SKM-1 treated with dmso at 0.1 percent for 144 hours (cell line): Measurements from ENCODE around the gene NPEPPS.
"Not testable (repeated sequence)": the region's sequence is repeated elsewhere in the genome, so short reads cannot be mapped to it uniquely, and the experiment has no call there.

Experiments used
- DNase-seq: peaks from one replicate; lab custom pipeline; 2025; ENCODE audit not compliant: unreplicated experiment; lab: John Stamatoyannopoulos, UW

NPEPPS gene, protein sequence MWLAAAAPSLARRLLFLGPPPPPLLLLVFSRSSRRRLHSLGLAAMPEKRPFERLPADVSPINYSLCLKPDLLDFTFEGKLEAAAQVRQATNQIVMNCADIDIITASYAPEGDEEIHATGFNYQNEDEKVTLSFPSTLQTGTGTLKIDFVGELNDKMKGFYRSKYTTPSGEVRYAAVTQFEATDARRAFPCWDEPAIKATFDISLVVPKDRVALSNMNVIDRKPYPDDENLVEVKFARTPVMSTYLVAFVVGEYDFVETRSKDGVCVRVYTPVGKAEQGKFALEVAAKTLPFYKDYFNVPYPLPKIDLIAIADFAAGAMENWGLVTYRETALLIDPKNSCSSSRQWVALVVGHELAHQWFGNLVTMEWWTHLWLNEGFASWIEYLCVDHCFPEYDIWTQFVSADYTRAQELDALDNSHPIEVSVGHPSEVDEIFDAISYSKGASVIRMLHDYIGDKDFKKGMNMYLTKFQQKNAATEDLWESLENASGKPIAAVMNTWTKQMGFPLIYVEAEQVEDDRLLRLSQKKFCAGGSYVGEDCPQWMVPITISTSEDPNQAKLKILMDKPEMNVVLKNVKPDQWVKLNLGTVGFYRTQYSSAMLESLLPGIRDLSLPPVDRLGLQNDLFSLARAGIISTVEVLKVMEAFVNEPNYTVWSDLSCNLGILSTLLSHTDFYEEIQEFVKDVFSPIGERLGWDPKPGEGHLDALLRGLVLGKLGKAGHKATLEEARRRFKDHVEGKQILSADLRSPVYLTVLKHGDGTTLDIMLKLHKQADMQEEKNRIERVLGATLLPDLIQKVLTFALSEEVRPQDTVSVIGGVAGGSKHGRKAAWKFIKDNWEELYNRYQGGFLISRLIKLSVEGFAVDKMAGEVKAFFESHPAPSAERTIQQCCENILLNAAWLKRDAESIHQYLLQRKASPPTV

DNA sequence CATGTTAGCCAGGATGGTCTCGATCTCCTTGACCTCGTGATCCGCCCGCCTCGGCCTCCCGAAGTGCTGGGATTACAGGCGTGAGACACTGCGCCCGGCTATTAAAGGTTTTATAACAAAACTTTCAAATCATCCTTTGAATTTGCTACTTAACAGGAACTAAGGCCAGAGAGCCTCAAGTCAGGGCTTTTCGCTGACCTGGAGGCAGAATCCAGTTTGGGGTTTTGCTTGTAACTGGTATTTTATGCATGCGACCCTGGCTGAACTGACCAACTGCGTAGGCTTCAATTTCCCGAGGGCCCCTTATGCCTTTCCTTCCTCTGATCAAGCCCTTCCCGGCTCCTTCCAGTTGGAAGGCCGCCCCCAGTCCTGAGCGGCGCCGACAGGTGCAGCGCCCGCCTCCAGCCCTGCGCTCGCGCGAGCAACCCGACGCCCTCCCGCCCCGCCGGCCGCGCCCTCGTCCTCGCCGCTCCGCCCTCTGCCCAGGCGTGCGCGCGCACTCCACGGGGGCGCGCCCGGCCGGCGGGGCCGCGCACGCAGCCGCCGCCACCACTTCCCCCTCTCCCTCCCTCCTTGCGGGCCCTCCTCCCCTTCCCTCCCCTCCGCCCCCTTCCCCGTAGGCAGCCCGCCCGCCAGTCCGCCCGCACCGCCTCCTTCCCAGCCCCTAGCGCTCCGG lies at the start of gene NPEPPS:
NPEPPS (plus strand) TSS at position 552 of the 676 bp plus-strand sequence. CDS start 193 bp downstream, outside the sequence.
- peak; percentile 65 for DNase-seq

DNA sequence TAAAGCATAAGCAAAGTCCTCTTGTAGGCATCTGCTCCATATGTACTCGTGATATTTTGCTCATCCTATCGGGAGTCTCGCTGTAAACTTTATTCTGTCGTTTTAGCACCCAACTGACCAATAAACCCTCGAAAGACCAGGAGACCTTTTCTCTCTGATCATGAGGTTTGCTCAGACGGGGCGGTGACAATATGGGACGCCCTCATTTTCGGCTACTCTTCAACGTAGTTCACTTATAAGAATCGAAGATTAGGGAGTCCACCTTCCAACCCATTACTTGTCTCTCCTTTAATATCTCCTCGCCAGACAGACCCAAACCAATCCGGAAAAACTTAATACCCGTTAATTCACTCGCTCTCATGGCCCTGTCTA lies 39.1 kb upstream of the NPEPPS start:
- DNase-seq, result not testable (repeated sequence)

DNA sequence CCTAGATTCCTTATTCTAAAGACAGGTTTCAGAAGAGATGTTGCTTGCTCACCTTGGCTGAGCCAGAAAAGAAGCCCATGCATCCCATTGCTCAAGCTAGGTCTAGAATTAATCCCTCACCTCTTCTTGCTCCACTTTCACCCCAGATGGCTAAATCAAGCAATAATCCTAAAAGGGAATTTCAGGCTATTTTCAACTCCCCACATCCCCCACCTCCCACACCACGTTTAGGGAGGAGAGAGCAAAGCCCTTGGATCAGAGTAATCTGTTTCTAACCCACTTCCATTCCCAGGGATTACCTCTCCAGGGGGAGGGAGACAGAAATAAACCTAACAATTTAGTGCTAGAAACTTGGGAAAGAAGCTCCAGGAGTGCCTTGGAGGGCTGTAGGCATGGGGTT lies 31.8 kb upstream of the NPEPPS start:
- DNase-seq, result not testable (repeated sequence)

DNA sequence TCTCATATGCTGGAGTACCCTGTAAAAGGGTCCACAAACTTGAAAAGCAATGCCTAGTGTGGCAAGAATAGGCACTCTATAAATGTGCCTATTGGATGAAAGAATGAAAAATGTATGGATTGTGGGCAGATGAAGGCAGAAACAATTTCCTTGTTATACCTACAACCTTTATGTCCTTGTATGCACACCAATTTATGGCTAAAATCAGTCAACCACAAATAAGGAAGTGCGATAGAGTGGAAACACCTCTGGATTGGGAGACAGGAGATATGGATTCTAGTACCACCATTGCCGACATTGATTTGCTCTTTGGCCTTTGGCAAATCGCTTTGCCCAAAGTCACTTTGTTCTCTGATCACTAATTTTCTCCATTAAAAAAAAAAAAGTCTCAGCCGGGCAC lies 31.4 kb upstream of the NPEPPS start:
- not testable (repeated sequence) for DNase-seq

DNA sequence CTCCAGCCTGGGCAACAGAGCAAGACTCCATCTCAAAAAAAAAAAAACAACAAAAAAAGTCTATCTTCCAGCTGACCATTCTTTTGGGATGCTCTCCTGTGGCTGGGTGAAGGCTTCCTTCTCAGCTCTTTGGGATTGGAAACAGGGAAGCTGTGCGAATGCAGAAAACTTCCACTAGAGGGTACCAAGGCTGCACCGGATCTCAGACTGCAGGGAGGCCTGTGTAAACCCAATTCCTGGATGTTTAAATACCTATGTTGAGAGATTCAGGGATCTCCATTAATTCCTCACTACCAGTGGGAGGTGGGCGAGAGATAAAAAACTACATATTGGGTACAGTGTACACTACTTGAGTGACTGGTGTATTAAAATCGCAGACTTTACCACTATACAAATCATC lies 30.3 kb upstream of the NPEPPS start:
- DNase-seq, result not testable (repeated sequence)

DNA sequence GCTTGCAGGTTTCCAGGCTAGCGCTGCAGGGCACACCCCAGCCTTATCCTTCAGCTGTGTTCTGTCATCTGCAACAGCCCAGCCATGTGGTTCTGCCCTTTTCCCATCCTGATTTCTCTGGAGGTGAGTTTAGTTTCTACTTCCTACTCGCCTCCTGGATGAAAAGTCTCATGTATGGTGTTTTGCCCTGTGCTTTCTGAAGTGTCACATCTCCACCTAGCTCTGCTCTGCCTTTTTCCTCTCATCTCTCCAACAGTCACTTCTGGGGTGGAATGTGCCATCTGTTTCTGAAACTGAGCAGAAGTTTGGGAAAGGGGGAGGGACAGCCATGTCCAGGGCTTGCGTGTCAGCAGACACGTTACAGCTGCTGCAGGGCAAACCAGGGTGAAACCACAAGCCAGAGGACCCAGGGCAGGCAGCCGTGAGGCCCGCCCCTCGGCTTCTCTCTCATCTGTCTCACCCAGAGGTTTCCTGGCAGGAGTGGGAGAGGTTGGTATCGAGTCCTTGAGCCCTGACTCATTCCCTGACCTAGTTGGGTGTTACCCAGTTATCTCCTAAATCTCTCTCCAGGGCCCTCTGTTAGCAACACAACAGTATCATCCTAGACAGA lies 28.7 kb upstream of the NPEPPS start:
- DNase-seq, result not testable (repeated sequence)

DNA sequence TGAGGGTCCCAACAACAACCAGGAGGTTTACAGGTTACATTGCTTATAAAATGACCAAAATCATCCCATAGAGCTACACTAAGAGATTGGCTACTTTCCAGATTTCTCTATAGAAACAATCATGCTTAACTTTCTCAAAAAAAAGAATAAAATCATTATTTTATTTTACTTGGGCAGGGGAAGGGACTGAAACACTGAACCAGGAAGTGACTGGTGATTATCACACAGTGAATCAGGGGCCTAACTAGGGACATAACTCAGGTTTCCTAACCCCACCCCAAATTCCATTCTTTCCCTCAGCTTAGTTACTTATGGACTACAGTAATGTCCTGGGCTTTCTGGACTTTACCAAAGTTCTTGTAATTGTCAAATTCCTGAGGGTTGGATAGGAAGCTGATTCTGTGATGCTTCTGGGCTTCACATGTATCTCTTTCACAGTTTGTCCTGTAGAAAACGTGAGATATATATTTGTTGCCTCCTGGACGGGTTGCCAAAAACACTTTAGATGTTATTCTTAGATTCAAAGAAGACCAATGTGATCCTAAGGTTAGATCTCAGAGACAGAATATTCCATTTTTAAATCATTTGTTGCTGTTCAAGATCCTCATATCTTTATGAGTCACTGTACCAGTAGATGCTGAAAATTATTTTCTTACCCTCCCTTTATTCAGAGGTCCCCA lies 28.0 kb upstream of the NPEPPS start:
- not testable (repeated sequence) for DNase-seq

DNA sequence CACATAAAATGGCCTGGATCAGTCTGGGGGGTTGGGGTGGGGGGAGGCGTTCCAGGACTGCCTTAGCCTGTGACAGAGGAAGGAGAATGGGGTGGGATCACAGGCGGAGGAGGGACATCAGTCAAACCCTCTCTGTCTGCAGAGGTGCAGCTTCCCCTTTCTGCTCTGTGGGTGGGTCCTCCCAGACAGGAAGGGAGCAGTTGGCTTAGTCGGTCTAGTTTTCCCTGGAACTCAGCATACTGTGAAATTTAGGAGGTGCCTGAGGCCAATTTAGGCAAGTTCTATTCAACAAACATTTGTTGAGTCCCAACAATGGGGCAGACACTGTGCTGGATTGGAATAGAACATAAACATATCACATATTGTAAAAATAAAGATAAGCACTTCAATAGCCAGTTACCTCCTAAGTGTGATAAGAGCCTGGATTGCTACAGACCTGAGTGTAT lies 19.2 kb upstream of the NPEPPS start:
- not testable (repeated sequence) for DNase-seq

DNA sequence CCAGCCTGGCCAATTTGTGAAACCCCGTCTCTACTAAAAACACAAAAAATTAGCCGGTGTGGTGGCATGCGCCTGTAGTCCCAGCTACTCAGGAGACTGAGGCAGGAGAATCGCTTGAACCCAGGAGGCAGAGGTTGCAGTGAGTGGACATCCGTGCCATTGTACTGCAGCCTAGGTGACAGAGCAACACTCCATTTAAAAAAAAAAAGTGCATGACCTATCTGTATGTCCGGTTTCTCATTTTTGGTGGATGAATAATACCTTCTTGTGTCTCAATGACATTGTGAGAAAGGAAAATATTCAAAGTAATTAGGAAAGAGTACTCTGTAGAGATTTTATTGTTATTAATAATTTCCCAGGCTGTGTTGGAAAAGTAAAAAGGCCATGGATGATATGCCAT lies 17.6 kb upstream of the NPEPPS start:
- DNase-seq, result not testable (repeated sequence)

DNA sequence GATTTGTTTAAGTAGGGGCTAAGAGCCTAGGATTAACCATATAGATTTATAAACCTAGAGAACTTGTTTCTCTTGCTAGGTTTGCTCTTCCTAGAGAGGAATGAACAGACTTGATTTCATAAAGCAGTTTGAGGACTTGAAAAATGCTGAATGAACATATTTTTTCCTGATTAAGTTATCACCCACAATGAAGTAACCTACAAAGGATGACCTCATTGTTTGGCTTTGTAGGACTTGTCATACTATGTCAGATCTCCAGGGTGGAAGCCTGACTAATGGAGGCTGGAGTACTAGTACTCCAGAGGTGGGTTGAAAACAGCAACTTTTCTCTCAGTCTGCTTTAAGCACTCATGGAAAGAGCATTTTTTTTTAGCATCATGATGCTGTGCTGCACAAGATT lies 12.0 kb upstream of the NPEPPS start:
- not testable (repeated sequence) for DNase-seq

DNA sequence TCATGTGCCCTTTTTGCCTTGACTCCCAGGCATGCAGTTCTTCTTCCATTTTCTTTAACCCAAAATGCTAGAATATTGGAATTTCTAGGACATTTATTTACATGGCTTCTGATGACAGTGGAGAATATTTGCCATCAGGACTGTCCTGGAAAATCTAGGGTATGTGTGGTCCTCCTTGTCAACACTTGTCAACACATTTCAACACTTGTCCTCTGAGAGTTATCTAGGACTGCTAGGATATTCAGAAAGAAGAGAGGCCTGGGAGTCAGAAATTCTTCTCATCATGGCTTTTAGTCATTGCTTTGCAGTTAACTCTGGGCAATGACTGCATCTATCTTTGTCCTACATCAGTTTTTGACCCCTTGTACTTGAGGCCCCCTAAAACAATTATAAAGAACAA lies 11.5 kb upstream of the NPEPPS start:
- not testable (repeated sequence) for DNase-seq

DNA sequence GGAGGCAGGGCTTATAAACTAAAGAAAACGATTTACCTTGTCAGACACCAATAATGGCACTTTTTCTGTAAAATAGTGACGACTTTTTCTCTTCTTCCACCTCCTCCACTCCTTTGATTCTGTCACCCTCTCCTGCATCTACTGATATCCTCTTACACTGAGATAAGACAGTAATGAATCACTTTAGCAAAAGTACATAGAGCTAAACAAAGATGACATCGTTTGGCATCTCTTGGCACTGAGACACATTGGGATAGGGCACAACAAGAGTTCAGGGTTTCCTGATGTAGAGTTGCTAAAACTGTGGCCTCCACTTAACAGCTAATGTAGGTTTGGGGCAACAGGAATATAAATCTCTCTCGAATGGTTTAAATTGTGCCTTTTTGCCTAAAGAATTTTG lies 10.6 kb upstream of the NPEPPS start:
- DNase-seq, result not testable (repeated sequence)

DNA sequence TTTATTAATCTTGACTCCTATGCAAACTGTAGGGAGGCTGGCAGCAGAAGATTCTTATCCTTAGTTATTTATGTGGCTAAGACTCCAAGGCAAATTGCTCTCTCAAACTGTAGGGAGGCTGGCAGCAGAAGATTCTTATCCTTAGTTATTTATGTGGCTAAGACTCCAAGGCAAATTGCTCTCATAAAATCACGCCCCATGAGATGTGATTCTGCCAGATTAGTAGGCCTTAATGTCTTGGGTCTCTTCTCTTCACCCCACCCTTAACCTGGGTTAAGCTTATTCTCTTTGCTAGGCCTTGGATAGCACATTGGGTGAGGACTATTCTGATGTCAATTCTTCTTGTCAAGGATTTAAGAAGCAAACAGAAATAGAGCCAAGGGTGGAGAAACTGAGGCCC lies 9.5 kb upstream of the NPEPPS start:
- not testable (repeated sequence) for DNase-seq

DNA sequence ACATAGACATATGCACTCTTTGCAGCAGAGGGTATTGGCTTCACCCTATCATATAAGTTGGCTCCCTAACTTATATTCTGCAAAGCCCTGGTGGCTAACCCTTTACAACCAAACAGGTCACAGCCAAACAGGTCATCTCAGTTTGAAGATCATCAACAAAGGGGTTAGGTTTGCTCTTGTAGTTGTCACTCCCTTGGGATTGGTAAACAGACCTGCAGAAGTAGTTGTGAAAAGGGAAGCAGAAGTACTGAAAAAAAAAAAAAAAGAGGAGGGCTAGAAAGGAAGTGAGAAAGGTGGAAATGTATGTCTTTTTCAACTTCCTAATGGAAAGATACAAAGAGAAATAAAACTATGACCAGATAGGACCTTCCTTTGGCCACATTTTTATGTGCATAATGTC lies 8.6 kb upstream of the NPEPPS start:
- not testable (repeated sequence) for DNase-seq

DNA sequence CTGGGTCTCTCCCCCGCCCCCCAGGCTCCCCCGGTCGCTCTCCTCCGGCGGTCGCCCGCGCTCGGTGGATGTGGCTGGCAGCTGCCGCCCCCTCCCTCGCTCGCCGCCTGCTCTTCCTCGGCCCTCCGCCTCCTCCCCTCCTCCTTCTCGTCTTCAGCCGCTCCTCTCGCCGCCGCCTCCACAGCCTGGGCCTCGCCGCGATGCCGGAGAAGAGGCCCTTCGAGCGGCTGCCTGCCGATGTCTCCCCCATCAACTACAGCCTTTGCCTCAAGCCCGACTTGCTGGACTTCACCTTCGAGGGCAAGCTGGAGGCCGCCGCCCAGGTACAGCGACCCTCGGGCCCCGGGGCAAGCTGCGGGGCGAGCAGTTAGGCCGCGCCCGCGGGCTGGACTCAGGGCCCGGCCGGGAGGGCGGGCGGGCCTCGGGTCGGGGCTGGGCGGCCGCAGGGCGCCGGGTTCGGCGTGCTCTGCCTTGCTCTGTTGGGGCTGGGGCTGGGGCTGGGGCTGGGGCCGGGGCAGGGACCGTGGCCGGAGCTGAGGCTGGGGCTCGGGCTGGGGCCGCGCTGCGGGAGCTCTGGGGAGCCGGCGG lies 419 bp downstream of the NPEPPS start:
- not testable (repeated sequence) for DNase-seq

DNA sequence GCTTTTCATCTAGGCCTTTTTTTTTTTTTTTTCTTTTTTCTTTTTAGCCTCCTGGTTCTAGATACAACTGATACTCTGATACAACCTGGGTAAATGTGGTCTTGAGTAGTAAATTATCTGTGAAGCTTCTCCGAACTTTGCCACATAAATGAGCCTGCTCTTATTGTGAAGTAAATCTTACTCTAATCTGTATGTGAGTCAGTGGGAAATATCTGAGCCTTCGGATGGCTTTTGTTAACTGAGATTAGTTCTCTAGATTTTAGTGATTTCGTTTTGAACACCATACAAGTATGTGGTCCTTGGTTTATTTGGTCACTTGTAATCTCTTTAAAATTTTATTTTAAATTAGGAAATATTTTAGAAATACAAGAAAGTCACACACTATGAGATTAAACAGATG lies 8.2 kb downstream of the NPEPPS start:
- not testable (repeated sequence) for DNase-seq

DNA sequence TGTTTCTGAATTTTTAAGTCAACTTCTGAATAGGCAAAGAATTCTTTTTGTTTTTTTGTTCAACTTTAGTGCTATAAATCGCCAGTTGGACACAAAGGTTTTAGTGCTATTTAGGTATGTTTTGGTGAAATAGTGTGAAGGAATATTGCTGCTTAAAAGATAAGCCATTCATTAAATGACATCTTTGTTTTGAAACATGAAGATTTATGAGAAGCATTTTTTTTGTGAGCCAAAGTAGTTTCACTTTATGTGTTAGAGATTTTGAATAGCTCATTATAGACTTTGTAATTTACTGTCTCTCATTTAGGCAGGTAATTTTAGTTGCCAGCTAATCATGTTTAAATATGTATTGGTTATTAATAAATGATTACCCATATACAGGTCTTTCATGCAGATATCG lies 10.8 kb downstream of the NPEPPS start:
- not testable (repeated sequence) for DNase-seq

DNA sequence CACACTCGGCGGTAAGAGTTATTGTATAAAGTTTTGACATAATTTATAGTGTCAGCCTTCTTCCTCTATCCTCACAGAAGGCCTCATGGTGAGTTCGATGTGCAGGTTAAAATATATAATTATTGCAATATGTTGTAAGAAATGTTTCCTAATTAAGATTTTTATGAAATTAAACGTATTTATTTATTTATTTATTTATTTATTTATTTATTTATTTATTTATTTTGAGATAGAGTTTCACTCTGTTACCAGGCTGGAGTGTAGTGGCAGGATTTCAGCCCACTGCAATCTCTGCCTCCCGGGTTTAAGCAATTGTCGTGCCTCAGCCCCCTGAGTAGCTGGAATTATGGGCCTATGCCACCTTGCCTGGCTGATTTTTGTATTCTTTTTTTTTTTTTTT lies 13.4 kb downstream of the NPEPPS start:
- DNase-seq, result not testable (repeated sequence)

DNA sequence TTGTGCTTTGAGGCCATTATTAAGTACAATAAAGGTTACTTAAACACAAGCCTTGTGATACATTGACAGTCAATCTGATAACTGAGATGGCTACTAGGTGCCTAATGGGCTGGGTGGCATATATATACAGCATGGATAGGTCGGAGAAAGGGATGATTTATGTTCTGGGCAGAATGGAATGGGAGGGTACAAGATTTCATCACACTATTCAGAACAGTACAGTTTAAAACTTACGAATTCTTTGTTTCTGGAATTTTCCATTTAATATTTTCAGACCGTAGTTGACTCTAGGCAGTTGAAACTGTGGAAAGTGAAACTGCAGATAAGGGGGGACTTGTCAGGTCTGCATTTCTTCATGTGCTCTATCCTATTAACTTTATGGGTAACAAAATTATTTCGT lies 23.8 kb downstream of the NPEPPS start:
- not testable (repeated sequence) for DNase-seq

DNA sequence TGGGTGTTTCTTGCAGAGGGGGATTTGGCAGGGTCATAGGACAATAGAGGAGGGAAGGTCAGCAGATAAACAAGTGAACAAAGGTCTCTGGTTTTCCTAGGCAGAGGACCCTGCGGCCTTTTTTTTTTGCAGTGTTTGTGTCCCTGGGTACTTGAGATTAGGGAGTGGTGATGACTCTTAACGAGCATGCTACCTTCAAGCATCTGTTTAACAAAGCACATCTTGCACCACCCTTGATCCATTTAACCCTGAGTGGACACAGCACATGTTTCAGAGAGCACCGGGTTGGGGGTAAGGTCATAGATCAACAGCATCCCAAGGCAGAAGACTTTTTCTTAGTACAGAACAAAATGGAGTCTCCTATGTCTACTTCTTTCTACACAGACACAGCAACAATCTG lies 25.2 kb downstream of the NPEPPS start:
- not testable (repeated sequence) for DNase-seq
